H9 (cell line): ENCODE data around the gene MID1. TPM values are rescaled to one million over a fixed set of nuclear protein-coding genes. Genes with fewer than 3 reads are reported as not detected.

Experiments used
- DNase-seq: peaks from one replicate; pipeline ENCODE4 v3.0.0-alpha.2; 2017
- H2AFZ ChIP-seq: one replicate; pipeline ENCODE4 v1.6.1; 2013; ENCODE audit warnings: mild to moderate bottlenecking, low read length, control low read depth, moderate library complexity
- H2AK5ac ChIP-seq: 2 replicates; pipeline ENCODE4 v1.6.1; 2013; ENCODE audit warnings: low read length, control low read depth, mixed read lengths; ENCODE audit not compliant: insufficient read length
- H2BK120ac ChIP-seq: one replicate; pipeline ENCODE4 v1.6.1; 2013; ENCODE audit warnings: low read depth, mild to moderate bottlenecking, low read length, control low read depth, inconsistent platforms; ENCODE audit not compliant: poor library complexity, severe bottlenecking
- H2BK12ac ChIP-seq: 2 replicates; pipeline ENCODE4 v1.6.1; 2013; ENCODE audit warnings: low read length, control low read depth, mixed read lengths, low read depth; ENCODE audit not compliant: insufficient read length
- H2BK15ac ChIP-seq: 2 replicates; pipeline ENCODE4 v1.6.1; 2013; ENCODE audit warnings: low read depth, low read length, control low read depth
- H2BK20ac ChIP-seq: one replicate; pipeline ENCODE4 v1.6.1; 2013; ENCODE audit warnings: low read depth, mild to moderate bottlenecking, low read length, control low read depth, inconsistent platforms; ENCODE audit not compliant: poor library complexity, severe bottlenecking
- H2BK5ac ChIP-seq: 2 replicates; pipeline ENCODE4 v1.6.1; 2013; ENCODE audit warnings: low read length, control low read depth, mixed read lengths; ENCODE audit not compliant: insufficient read length
- H3K14ac ChIP-seq: 2 replicates; pipeline ENCODE4 v1.6.1; 2013; ENCODE audit warnings: low read length, control low read depth; ENCODE audit not compliant: insufficient read depth
- H3K18ac ChIP-seq: 2 replicates; pipeline ENCODE4 v1.6.1; 2013; ENCODE audit warnings: low read depth, mild to moderate bottlenecking, mixed read lengths, low read length, control low read depth; ENCODE audit not compliant: insufficient read length
- H3K23ac ChIP-seq: 2 replicates; pipeline ENCODE4 v1.6.1; 2013; ENCODE audit warnings: low read length, control low read depth, mixed read lengths, low read depth; ENCODE audit not compliant: insufficient read length
- H3K23me2 ChIP-seq: 2 replicates; pipeline ENCODE4 v1.6.1; 2013; ENCODE audit warnings: low read depth, mild to moderate bottlenecking, mixed read lengths, low read length, control low read depth; ENCODE audit not compliant: insufficient read length, poor library complexity, severe bottlenecking
- H3K27ac ChIP-seq: 2 replicates; pipeline ENCODE4 v1.5.1; 2013; ENCODE audit warnings: low read length, control low read depth, mixed read lengths, low read depth; ENCODE audit not compliant: insufficient read length
- H3K27me3 ChIP-seq: 2 replicates; pipeline ENCODE4 v1.6.1; 2013; ENCODE audit warnings: low read length, control low read depth, inconsistent platforms; ENCODE audit not compliant: insufficient read depth
- H3K4ac ChIP-seq: 2 replicates; pipeline ENCODE4 v1.6.1; 2013; ENCODE audit warnings: low read depth, mild to moderate bottlenecking, control low read depth, inconsistent platforms, low read length, moderate library complexity
- H3K4me1 ChIP-seq: 2 replicates; pipeline ENCODE4 v1.6.1; 2013; ENCODE audit warnings: low read length, control low read depth, inconsistent platforms; ENCODE audit not compliant: insufficient read depth
- H3K4me2 ChIP-seq: 2 replicates; pipeline ENCODE4 v1.6.1; 2013; ENCODE audit warnings: low read length, control low read depth, mixed read lengths; ENCODE audit not compliant: insufficient read length, insufficient read depth
- H3K56ac ChIP-seq: 2 replicates; pipeline ENCODE4 v1.6.1; 2013; ENCODE audit warnings: low read depth, mild to moderate bottlenecking, mixed read lengths, low read length, control low read depth; ENCODE audit not compliant: insufficient read length
- H3K79me1 ChIP-seq: 2 replicates; pipeline ENCODE4 v1.6.1; 2013; ENCODE audit warnings: low read depth, mild to moderate bottlenecking, moderate library complexity, low read length, control low read depth, inconsistent platforms; ENCODE audit not compliant: insufficient read depth, poor library complexity, severe bottlenecking
- H3K79me2 ChIP-seq: 2 replicates; pipeline ENCODE4 v1.6.1; 2013; ENCODE audit warnings: low read length, control low read depth, inconsistent platforms; ENCODE audit not compliant: insufficient read depth
- H3K9ac ChIP-seq: 2 replicates; pipeline ENCODE4 v1.6.1; 2013; ENCODE audit warnings: low read length, control low read depth, mixed read lengths; ENCODE audit not compliant: insufficient read length; ENCODE audit errors: extremely low read depth
- H3K9me3 ChIP-seq: one replicate; pipeline ENCODE4 v1.6.1; 2013; ENCODE audit warnings: low read depth, low read length, inconsistent platforms; ENCODE audit not compliant: control insufficient read depth
- H3T11ph ChIP-seq: one replicate; pipeline ENCODE4 v1.6.1; 2013; ENCODE audit warnings: mild to moderate bottlenecking, low read length, control low read depth, inconsistent platforms
- H4K20me1 ChIP-seq: one replicate; pipeline ENCODE4 v1.6.1; 2013; ENCODE audit not compliant: control insufficient read depth, insufficient read length, insufficient read depth
- H4K5ac ChIP-seq: 2 replicates; pipeline ENCODE4 v1.6.1; 2013; ENCODE audit warnings: low read depth, mild to moderate bottlenecking, mixed read lengths, low read length, control low read depth; ENCODE audit not compliant: insufficient read length
- H4K8ac ChIP-seq: replicated peaks from 2 replicates; pipeline ENCODE4 v1.6.1; 2013; ENCODE audit warnings: low read length, control low read depth, mixed read lengths, low read depth; ENCODE audit not compliant: insufficient read length
- H4K91ac ChIP-seq: 2 replicates; pipeline ENCODE4 v1.6.1; 2013; ENCODE audit warnings: low read depth, mild to moderate bottlenecking, moderate library complexity, mixed read lengths, low read length, control low read depth; ENCODE audit not compliant: insufficient read length
- H3K27ac Mint-ChIP-seq, 3 experiments: 2 replicates in 2 of 3; 3 replicates in 1 of 3; pipeline ENCODE4 v1.8.0; 2020 to 2021; ENCODE audit warnings: mixed read lengths in 3 of 3, mild to moderate bottlenecking in 1 of 3, moderate library complexity in 1 of 3
- H3K27me3 Mint-ChIP-seq: 2 replicates; pipeline ENCODE4 v1.8.0; 2021; ENCODE audit warnings: low read depth, mild to moderate bottlenecking, moderate library complexity, mixed read lengths
- H3K36me3 Mint-ChIP-seq, 3 experiments: 2 replicates in 2 of 3; 3 replicates in 1 of 3; pipeline ENCODE4 v1.8.0; 2020 to 2021; ENCODE audit warnings: low read depth in 3 of 3, mixed read lengths in 3 of 3; ENCODE audit not compliant: insufficient read depth in 1 of 3
- H3K4me1 Mint-ChIP-seq, 2 experiments: 2 replicates each; pipeline ENCODE4 v1.8.0; 2020; ENCODE audit warnings: mixed read lengths in 2 of 2
- H3K4me3 Mint-ChIP-seq, 2 experiments: 2 replicates in 1 of 2; 3 replicates in 1 of 2; pipeline ENCODE4 v1.8.0; 2020 to 2021; ENCODE audit warnings: mild to moderate bottlenecking in 2 of 2, mixed read lengths in 2 of 2, moderate library complexity in 1 of 2
- H3K9me3 Mint-ChIP-seq, 2 experiments: 2 replicates in 1 of 2; 3 replicates in 1 of 2; pipeline ENCODE4 v1.8.0; 2020; ENCODE audit warnings: mild to moderate bottlenecking in 2 of 2, mixed read lengths in 2 of 2, moderate library complexity in 1 of 2
- WGBS: extraction: QIAGEN DNeasy Blood & Tissue Kit; methylation state at CpG from one replicate; pipeline ENCODE4 v1.1.7; 2013; ENCODE audit warnings: missing lambda C conversion rate, low lambda C conversion rate, mixed read lengths; ENCODE audit not compliant: insufficient read length; ENCODE audit errors: extremely low coverage; 5-methylcytosine and 5-hydroxymethylcytosine counted together
- total RNA-seq: library from RNA; stranded (reverse); gene quantifications from 2 replicates; pipeline ENCODE4 v1.2.1, GENCODE V29; 2021
- TF ChIP-seq, protein P1 (sequence below): fragments of 200-600 bp; sonication (generic); conservative IDR thresholded peaks from 3 replicates; pipeline ENCODE4 v1.8.0; 2021; ENCODE audit warnings: antibody characterized with exemption, mild to moderate bottlenecking

The MID1 gene
- total RNA-seq, 1 experiment from 2014 or later, result 32.9 TPM

DNA sequence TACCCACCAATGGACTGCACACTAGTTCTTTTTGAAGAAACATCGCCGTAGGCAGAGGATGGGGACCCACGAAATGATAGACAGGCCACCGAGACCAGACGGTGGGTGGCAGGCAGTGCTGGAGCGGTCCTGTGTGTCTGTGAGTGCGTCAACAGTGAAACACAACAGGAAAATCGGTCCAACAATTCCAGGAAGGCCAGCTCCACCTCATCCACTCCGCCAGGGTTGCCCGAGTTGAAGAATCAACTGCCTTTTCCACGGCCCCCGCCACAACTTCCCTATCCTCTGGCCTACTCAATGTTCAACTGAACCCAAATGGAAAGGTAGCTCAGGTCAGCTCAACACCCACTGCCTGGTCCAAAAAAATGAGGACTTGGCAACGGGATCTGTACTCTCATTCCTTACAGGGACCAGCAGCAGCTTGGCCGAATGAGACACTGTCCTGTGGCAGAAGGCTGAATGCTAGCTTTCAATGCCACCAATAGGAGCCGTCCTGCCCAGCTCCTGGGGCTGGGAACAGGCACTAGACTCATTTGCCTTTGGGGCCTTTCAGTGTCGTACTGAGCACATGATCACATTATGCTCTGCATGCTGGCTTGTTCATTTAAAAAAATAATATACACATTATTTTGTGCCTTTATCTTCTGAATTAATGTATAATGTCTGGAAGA lies 43.5 kb downstream of the MID1 start:
- Histone ChIP-seq H3T11ph (no peak overlapping the region), H2AFZ (no peak overlapping the region), H3K27ac (no peak overlapping the region), H4K8ac (no peak overlapping the region), H3K4ac (no peak overlapping the region), H3K23me2 (no peaks in the 10 kb centered on the region), H4K5ac (no peak overlapping the region), H3K23ac (no peak overlapping the region), H3K9ac (no peak overlapping the region), H4K20me1 (no peaks in the 10 kb centered on the region), H3K4me2 (no peak overlapping the region), H3K9me3 (peaks cover 10% of the 10 kb centered on the region), H2AK5ac (no peak overlapping the region), H3K79me1 (no peaks in the 10 kb centered on the region), H2BK12ac (no peak overlapping the region), H3K4me1 (peaks cover 7% of the 10 kb centered on the region; the same call in 1 of the 2 replicates), H3K18ac (no peak overlapping the region), H2BK15ac (no peak overlapping the region), H4K91ac (no peak overlapping the region), H3K14ac (no peak overlapping the region), H2BK20ac (no peak overlapping the region), H3K56ac (no peak overlapping the region), H3K79me2 (peaks cover 28% of the 10 kb centered on the region; the same call in 1 of the 2 replicates), H3K27me3 (no peaks in the 10 kb centered on the region), H2BK120ac (no peak overlapping the region), H2BK5ac (no peak overlapping the region)
- DNase-seq, result no peak
- peaks cover 19 to 32% (median 27%) of the 10 kb centered on the region in 3 experiments for H3K36me3 Mint-ChIP-seq
- no CpG with 5 or more reads among the region's 16 CpGs for WGBS
- peaks cover 50 to 62% of the 10 kb centered on the region in 2 experiments for H3K9me3 Mint-ChIP-seq
- TF ChIP-seq, protein P1, sequence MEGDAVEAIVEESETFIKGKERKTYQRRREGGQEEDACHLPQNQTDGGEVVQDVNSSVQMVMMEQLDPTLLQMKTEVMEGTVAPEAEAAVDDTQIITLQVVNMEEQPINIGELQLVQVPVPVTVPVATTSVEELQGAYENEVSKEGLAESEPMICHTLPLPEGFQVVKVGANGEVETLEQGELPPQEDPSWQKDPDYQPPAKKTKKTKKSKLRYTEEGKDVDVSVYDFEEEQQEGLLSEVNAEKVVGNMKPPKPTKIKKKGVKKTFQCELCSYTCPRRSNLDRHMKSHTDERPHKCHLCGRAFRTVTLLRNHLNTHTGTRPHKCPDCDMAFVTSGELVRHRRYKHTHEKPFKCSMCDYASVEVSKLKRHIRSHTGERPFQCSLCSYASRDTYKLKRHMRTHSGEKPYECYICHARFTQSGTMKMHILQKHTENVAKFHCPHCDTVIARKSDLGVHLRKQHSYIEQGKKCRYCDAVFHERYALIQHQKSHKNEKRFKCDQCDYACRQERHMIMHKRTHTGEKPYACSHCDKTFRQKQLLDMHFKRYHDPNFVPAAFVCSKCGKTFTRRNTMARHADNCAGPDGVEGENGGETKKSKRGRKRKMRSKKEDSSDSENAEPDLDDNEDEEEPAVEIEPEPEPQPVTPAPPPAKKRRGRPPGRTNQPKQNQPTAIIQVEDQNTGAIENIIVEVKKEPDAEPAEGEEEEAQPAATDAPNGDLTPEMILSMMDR, result no peak
- H3K27me3 Mint-ChIP-seq, result no peaks in the 10 kb centered on the region
- H3K4me3 Mint-ChIP-seq, result no peak overlapping the region
- peaks cover 22 to 25% of the 10 kb centered on the region in 2 experiments for H3K4me1 Mint-ChIP-seq
- 0 out of 7 replicates have a peak overlapping the region, but pooled peaks of 1 of the 3 experiments have one; percentile 55 for H3K27ac Mint-ChIP-seq
